ENCODE results near the gene LOXL3.

DNA sequence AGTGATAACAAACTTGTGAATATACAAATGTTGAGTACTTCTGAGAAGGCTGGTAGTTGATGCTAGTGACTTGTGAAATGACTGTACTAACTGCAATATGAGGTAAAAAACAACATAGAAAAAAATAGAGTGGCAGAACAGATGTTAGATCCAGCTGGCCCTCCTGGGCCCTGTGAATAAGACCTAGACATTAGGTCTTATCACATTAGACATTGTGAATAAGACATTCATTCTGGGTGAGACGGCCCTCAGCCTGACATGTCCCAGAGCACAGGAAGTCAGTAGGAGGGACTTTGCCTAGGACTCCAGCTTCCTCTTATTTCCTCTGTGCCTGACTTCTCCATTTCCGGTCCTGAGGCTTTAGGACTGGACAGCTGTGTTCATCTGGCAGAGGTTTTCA is 23.7 kb upstream of the LOXL3 start:
- TF ChIP-seq, protein P1, sequence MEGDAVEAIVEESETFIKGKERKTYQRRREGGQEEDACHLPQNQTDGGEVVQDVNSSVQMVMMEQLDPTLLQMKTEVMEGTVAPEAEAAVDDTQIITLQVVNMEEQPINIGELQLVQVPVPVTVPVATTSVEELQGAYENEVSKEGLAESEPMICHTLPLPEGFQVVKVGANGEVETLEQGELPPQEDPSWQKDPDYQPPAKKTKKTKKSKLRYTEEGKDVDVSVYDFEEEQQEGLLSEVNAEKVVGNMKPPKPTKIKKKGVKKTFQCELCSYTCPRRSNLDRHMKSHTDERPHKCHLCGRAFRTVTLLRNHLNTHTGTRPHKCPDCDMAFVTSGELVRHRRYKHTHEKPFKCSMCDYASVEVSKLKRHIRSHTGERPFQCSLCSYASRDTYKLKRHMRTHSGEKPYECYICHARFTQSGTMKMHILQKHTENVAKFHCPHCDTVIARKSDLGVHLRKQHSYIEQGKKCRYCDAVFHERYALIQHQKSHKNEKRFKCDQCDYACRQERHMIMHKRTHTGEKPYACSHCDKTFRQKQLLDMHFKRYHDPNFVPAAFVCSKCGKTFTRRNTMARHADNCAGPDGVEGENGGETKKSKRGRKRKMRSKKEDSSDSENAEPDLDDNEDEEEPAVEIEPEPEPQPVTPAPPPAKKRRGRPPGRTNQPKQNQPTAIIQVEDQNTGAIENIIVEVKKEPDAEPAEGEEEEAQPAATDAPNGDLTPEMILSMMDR (IDR thresholded peaks at IDR 0.05; ENCODE audit: insufficient read depth, low read depth, low read length) = no peak
- TF ChIP-seq EZH2 (IDR thresholded peaks at IDR 0.05; ENCODE audit: insufficient read depth, low read length) = no peak

All from astrocyte (in vitro differentiated cells and primary cell).